ENCODE measurements around the gene PPEF1.

Gene PPEF1

GRCh38 chrX:18864390-18864920 lies 157.0 kb downstream of the PPEF1 start:
- H3K27me3 ChIP-seq (ENCODE audit: control insufficient read depth, insufficient read depth, low read length), result no peaks in the 10 kb centered on the region
- H3K4me3 ChIP-seq (ENCODE audit: low read depth, low read length), result no peak overlapping the region
- no peaks in the 10 kb centered on the region for H3K4me1 ChIP-seq (ENCODE audit: control insufficient read depth, insufficient read depth, low read length)
- H3K9me3 ChIP-seq (ENCODE audit: control insufficient read depth, insufficient read depth, low read depth, low read length), result peaks cover 10% of the 10 kb centered on the region
- no peak overlapping the region for H3K9ac ChIP-seq (ENCODE audit: low read length)
- no peaks in the 10 kb centered on the region for H3K36me3 ChIP-seq (ENCODE audit: control insufficient read depth, insufficient read depth, low read length)
- H3K27ac ChIP-seq (ENCODE audit: low read depth, low read length), result no peak overlapping the region

GRCh38 chrX:18871161-18871890 lies 163.9 kb downstream of the PPEF1 start:
- H3K9ac ChIP-seq (ENCODE audit: low read length), result no peak overlapping the region

GRCh38 chrX:18871970-18872369 lies 164.5 kb downstream of the PPEF1 start:
- Histone ChIP-seq H3K27ac (ENCODE audit: low read depth, low read length) (no peak overlapping the region), H3K9me3 (ENCODE audit: control insufficient read depth, insufficient read depth, low read depth, low read length) (no peaks in the 10 kb centered on the region), H3K9ac (ENCODE audit: low read length) (no peak overlapping the region), H3K36me3 (ENCODE audit: control insufficient read depth, insufficient read depth, low read length) (no peaks in the 10 kb centered on the region), H3K4me3 (ENCODE audit: low read depth, low read length) (no peak overlapping the region), H3K27me3 (ENCODE audit: control insufficient read depth, insufficient read depth, low read length) (no peaks in the 10 kb centered on the region), H3K4me1 (ENCODE audit: control insufficient read depth, insufficient read depth, low read length) (peaks cover 8% of the 10 kb centered on the region; the same call in 1 of the 2 replicates)

More at GRCh38 chrX:18871161-18871890, 163.9 kb downstream of the PPEF1 start:
- Histone ChIP-seq H3K36me3 (ENCODE audit: control insufficient read depth, insufficient read depth, low read length) (no peaks in the 10 kb centered on the region), H3K4me1 (ENCODE audit: control insufficient read depth, insufficient read depth, low read length) (peaks cover 8% of the 10 kb centered on the region; the same call in 1 of the 2 replicates), H3K27ac (ENCODE audit: low read depth, low read length) (no peak overlapping the region), H3K27me3 (ENCODE audit: control insufficient read depth, insufficient read depth, low read length) (no peaks in the 10 kb centered on the region), H3K9me3 (ENCODE audit: control insufficient read depth, insufficient read depth, low read depth, low read length) (no peaks in the 10 kb centered on the region), H3K4me3 (ENCODE audit: low read depth, low read length) (no peak overlapping the region)

GRCh38 chrX:18872621-18873020 lies 165.2 kb downstream of the PPEF1 start:
- Histone ChIP-seq H3K4me3 (ENCODE audit: low read depth, low read length) (no peak overlapping the region), H3K36me3 (ENCODE audit: control insufficient read depth, insufficient read depth, low read length) (no peaks in the 10 kb centered on the region), H3K27me3 (ENCODE audit: control insufficient read depth, insufficient read depth, low read length) (no peaks in the 10 kb centered on the region), H3K9ac (ENCODE audit: low read length) (no peak overlapping the region), H3K27ac (ENCODE audit: low read depth, low read length) (no peak overlapping the region), H3K4me1 (ENCODE audit: control insufficient read depth, insufficient read depth, low read length) (peaks cover 8% of the 10 kb centered on the region; the same call in 1 of the 2 replicates), H3K9me3 (ENCODE audit: control insufficient read depth, insufficient read depth, low read depth, low read length) (no peaks in the 10 kb centered on the region)

GRCh38 chrX:18873189-18873791 lies 165.8 kb downstream of the PPEF1 start:
- Histone ChIP-seq H3K9ac (ENCODE audit: low read length) (no peak overlapping the region), H3K27me3 (ENCODE audit: control insufficient read depth, insufficient read depth, low read length) (no peaks in the 10 kb centered on the region), H3K36me3 (ENCODE audit: control insufficient read depth, insufficient read depth, low read length) (no peaks in the 10 kb centered on the region), H3K27ac (ENCODE audit: low read depth, low read length) (no peak overlapping the region), H3K9me3 (ENCODE audit: control insufficient read depth, insufficient read depth, low read depth, low read length) (no peaks in the 10 kb centered on the region), H3K4me1 (ENCODE audit: control insufficient read depth, insufficient read depth, low read length) (peaks cover 8% of the 10 kb centered on the region; the same call in 1 of the 2 replicates), H3K4me3 (ENCODE audit: low read depth, low read length) (no peak overlapping the region)

GRCh38 chrX:18873836-18874235 lies 166.4 kb downstream of the PPEF1 start:
- no peak overlapping the region for H3K4me3 ChIP-seq (ENCODE audit: low read depth, low read length)
- peaks cover 8% of the 10 kb centered on the region; the same call in 1 of the 2 replicates for H3K4me1 ChIP-seq (ENCODE audit: control insufficient read depth, insufficient read depth, low read length)
- H3K27ac ChIP-seq (ENCODE audit: low read depth, low read length), result no peak overlapping the region
- no peaks in the 10 kb centered on the region for H3K36me3 ChIP-seq (ENCODE audit: control insufficient read depth, insufficient read depth, low read length)
- no peaks in the 10 kb centered on the region for H3K9me3 ChIP-seq (ENCODE audit: control insufficient read depth, insufficient read depth, low read depth, low read length)
- H3K9ac ChIP-seq (ENCODE audit: low read length), result no peak overlapping the region
- H3K27me3 ChIP-seq (ENCODE audit: control insufficient read depth, insufficient read depth, low read length), result no peaks in the 10 kb centered on the region

- Histone ChIP-seq H3K27ac (ENCODE audit: low read depth, low read length) (no peak overlapping the region), H3K4me1 (ENCODE audit: control insufficient read depth, insufficient read depth, low read length) (peaks cover 8% of the 10 kb centered on the region; the same call in 1 of the 2 replicates), H3K4me3 (ENCODE audit: low read depth, low read length) (no peak overlapping the region), H3K27me3 (ENCODE audit: control insufficient read depth, insufficient read depth, low read length) (no peaks in the 10 kb centered on the region), H3K9me3 (ENCODE audit: control insufficient read depth, insufficient read depth, low read depth, low read length) (no peaks in the 10 kb centered on the region), H3K9ac (ENCODE audit: low read length) (no peak overlapping the region), H3K36me3 (ENCODE audit: control insufficient read depth, insufficient read depth, low read length) (no peaks in the 10 kb centered on the region)
These were observed 167.3 kb downstream of the PPEF1 start for GRCh38 chrX:18874560-18875255.

GRCh38 chrX:18875256-18875878 lies 167.9 kb downstream of the PPEF1 start:
- no peaks in the 10 kb centered on the region for H3K27me3 ChIP-seq (ENCODE audit: control insufficient read depth, insufficient read depth, low read length)
- H3K9me3 ChIP-seq (ENCODE audit: control insufficient read depth, insufficient read depth, low read depth, low read length), result no peaks in the 10 kb centered on the region
- no peak overlapping the region for H3K27ac ChIP-seq (ENCODE audit: low read depth, low read length)
- H3K4me1 ChIP-seq (ENCODE audit: control insufficient read depth, insufficient read depth, low read length), result peaks cover 8% of the 10 kb centered on the region; the same call in 1 of the 2 replicates
- H3K9ac ChIP-seq (ENCODE audit: low read length), result no peak overlapping the region
- H3K4me3 ChIP-seq (ENCODE audit: low read depth, low read length), result no peak overlapping the region
- H3K36me3 ChIP-seq (ENCODE audit: control insufficient read depth, insufficient read depth, low read length), result no peaks in the 10 kb centered on the region

- Histone ChIP-seq H3K4me3 (ENCODE audit: low read depth, low read length) (no peak overlapping the region), H3K27ac (ENCODE audit: low read depth, low read length) (no peak overlapping the region), H3K9me3 (ENCODE audit: control insufficient read depth, insufficient read depth, low read depth, low read length) (no peaks in the 10 kb centered on the region; the same call in 1 of the 2 replicates), H3K4me1 (ENCODE audit: control insufficient read depth, insufficient read depth, low read length) (peaks cover 8% of the 10 kb centered on the region; the same call in 1 of the 2 replicates), H3K27me3 (ENCODE audit: control insufficient read depth, insufficient read depth, low read length) (no peaks in the 10 kb centered on the region), H3K36me3 (ENCODE audit: control insufficient read depth, insufficient read depth, low read length) (no peaks in the 10 kb centered on the region), H3K9ac (ENCODE audit: low read length) (no peak overlapping the region)
These were observed 170.0 kb downstream of the PPEF1 start for GRCh38 chrX:18877469-18877868.

Measured in HUES6 (cell line).